ENCODE measurements around the gene PDLIM1. TPM values are rescaled to one million over a fixed set of nuclear protein-coding genes. Genes with fewer than 3 reads are reported as not detected.

Gene PDLIM1
- total RNA-seq, 2 donors from 2014 or later, result 109 to 140 TPM

- Histone ChIP-seq H3K4me1 (ENCODE audit: control insufficient read depth in 1 of 2, low read depth in 2 of 2) (peaks cover 27 to 54% of the 10 kb centered on the region in 2 donors), H3K27me3 (replicated peaks; ENCODE audit: insufficient read depth) (no peaks in the 10 kb centered on the region), H3K9me3 (no peaks in the 10 kb centered on the region), H3K4me3 (peak overlapping the region; percentile 98), H3K36me3 (no peaks in the 10 kb centered on the region), H3K27ac (peak overlapping the region; percentile 81 to 91)
- DNase-seq (ENCODE audit: low spot score), result no peak
- ATAC-seq (ENCODE audit: insufficient number of reproducible peaks, low FRiP score, low read depth), result no peak
- TF ChIP-seq CTCF (IDR thresholded peaks at IDR 0.05), result no peak
Observed at GRCh38 chr10:95289003-95289920, 1.5 kb downstream of the PDLIM1 start.

DNA sequence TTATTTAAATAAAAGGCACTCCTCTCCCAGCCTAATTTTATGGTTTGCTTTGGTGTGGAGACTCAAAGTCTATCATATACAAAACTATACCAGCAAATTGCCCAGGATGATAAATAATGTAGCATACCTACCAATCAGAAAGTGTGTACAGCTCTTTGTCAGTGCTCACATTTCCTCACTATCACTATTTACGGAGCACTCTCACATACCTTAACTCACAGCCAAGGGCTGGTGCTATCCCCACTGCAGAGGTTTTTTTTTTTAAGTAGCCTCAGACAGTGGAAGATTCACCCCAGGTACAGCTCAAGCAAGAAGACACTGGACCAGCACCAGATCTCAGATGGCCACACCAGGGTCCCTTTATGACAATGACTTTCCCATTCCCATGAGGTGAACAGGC, 2.5 kb downstream of the PDLIM1 start:
- Histone ChIP-seq H3K27ac (peak overlapping the region in 1 of 2 donors; percentile 91), H3K27me3 (replicated peaks; ENCODE audit: insufficient read depth) (no peaks in the 10 kb centered on the region), H3K9me3 (no peaks in the 10 kb centered on the region), H3K36me3 (no peaks in the 10 kb centered on the region), H3K4me3 (peak overlapping the region; percentile 98), H3K4me1 (ENCODE audit: control insufficient read depth in 1 of 2, low read depth in 2 of 2) (peaks cover 27 to 54% of the 10 kb centered on the region in 2 donors)
- no peak for TF ChIP-seq CTCF (IDR thresholded peaks at IDR 0.05)
- no peak for ATAC-seq (ENCODE audit: insufficient number of reproducible peaks, low FRiP score, low read depth)
- no peak for DNase-seq (ENCODE audit: low spot score)

DNA sequence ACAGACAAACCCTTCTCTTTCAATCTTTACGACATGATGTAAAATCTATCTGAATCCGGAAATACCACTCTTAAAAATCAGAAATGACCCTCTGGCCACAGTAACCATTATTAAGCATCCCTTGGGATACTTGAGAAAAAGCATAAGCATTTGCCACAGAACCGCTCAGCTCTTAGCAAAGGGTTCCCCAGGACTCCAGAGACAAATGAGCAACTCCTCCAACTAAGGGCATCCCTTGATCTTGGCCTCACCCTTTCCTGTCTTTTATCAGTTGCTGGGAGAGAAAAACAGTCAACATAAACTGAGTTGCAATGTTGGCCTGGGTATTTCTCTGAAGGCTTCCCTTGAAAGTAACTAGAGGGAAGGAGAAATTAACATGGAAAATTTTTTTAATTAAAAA, 3.5 kb downstream of the PDLIM1 start:
- H3K4me3 ChIP-seq, result peak overlapping the region; percentile 98

GRCh38 chr10:95286707-95287106, 4.1 kb downstream of the PDLIM1 start:
- H3K36me3 ChIP-seq, result no peaks in the 10 kb centered on the region
- no peak for TF ChIP-seq CTCF (IDR thresholded peaks at IDR 0.05)
- peak overlapping the region; percentile 98 for H3K4me3 ChIP-seq
- ATAC-seq (ENCODE audit: insufficient number of reproducible peaks, low FRiP score, low read depth), result no peak
- peak overlapping the region; percentile 31 to 91 for H3K27ac ChIP-seq
- H3K9me3 ChIP-seq, result no peaks in the 10 kb centered on the region
- peaks cover 27 to 61% of the 10 kb centered on the region in 2 donors for H3K4me1 ChIP-seq (ENCODE audit: control insufficient read depth in 1 of 2, low read depth in 2 of 2)
- H3K27me3 ChIP-seq (replicated peaks; ENCODE audit: insufficient read depth), result no peaks in the 10 kb centered on the region
- no peak for DNase-seq (ENCODE audit: low spot score)

More for the DNA sequence above, 3.5 kb downstream of the PDLIM1 start:
- no peaks in the 10 kb centered on the region for H3K27me3 ChIP-seq (replicated peaks; ENCODE audit: insufficient read depth)
- DNase-seq (ENCODE audit: low spot score), result no peak
- TF ChIP-seq CTCF (IDR thresholded peaks at IDR 0.05), result no peak
- no peaks in the 10 kb centered on the region for H3K36me3 ChIP-seq
- no peak for ATAC-seq (ENCODE audit: insufficient number of reproducible peaks, low FRiP score, low read depth)
- peak overlapping the region; percentile 31 to 91 for H3K27ac ChIP-seq
- H3K9me3 ChIP-seq, result no peaks in the 10 kb centered on the region
- peaks cover 27 to 56% of the 10 kb centered on the region in 2 donors for H3K4me1 ChIP-seq (ENCODE audit: control insufficient read depth in 1 of 2, low read depth in 2 of 2)

- no peak for DNase-seq (ENCODE audit: low spot score)
- no peak for ATAC-seq (ENCODE audit: insufficient number of reproducible peaks, low FRiP score, low read depth)
- TF ChIP-seq CTCF (IDR thresholded peaks at IDR 0.05), result no peak
Observed at GRCh38 chr10:95285556-95285955, 5.2 kb downstream of the PDLIM1 start.

More at GRCh38 chr10:95285556-95285955, 5.2 kb downstream of the PDLIM1 start:
- H3K36me3 ChIP-seq, result no peaks in the 10 kb centered on the region
- no peaks in the 10 kb centered on the region for H3K27me3 ChIP-seq (replicated peaks; ENCODE audit: insufficient read depth)
- H3K9me3 ChIP-seq, result no peaks in the 10 kb centered on the region
- H3K27ac ChIP-seq, result peak overlapping the region in 1 of 2 donors; percentile 43
- H3K4me1 ChIP-seq (ENCODE audit: control insufficient read depth in 1 of 2, low read depth in 2 of 2), result peaks cover 29 to 73% of the 10 kb centered on the region in 2 donors
- no peak overlapping the region for H3K4me3 ChIP-seq

Measured in thoracic aorta (tissue), 2 donors.